GM10266 (cell line): ENCODE measurements around the gene GNAI2.

Experiments used
- DNase-seq: peaks from one replicate; pipeline ENCODE4 v3.0.0; 2012; ENCODE audit errors: extremely low spot score
- TF ChIP-seq, protein P1 (sequence below): IDR thresholded peaks from 2 replicates; pipeline ENCODE4 v1.5.1; 2012; ENCODE audit warnings: mild to moderate bottlenecking, low read depth; ENCODE audit not compliant: control insufficient read depth, insufficient read depth; ENCODE audit errors: missing control alignments

GNAI2 gene

GRCh38 chr3:50293079-50293801, 57.2 kb downstream of the GNAI2 start:
- TF ChIP-seq, protein P1, sequence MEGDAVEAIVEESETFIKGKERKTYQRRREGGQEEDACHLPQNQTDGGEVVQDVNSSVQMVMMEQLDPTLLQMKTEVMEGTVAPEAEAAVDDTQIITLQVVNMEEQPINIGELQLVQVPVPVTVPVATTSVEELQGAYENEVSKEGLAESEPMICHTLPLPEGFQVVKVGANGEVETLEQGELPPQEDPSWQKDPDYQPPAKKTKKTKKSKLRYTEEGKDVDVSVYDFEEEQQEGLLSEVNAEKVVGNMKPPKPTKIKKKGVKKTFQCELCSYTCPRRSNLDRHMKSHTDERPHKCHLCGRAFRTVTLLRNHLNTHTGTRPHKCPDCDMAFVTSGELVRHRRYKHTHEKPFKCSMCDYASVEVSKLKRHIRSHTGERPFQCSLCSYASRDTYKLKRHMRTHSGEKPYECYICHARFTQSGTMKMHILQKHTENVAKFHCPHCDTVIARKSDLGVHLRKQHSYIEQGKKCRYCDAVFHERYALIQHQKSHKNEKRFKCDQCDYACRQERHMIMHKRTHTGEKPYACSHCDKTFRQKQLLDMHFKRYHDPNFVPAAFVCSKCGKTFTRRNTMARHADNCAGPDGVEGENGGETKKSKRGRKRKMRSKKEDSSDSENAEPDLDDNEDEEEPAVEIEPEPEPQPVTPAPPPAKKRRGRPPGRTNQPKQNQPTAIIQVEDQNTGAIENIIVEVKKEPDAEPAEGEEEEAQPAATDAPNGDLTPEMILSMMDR = no peak
- no peak for DNase-seq

DNA sequence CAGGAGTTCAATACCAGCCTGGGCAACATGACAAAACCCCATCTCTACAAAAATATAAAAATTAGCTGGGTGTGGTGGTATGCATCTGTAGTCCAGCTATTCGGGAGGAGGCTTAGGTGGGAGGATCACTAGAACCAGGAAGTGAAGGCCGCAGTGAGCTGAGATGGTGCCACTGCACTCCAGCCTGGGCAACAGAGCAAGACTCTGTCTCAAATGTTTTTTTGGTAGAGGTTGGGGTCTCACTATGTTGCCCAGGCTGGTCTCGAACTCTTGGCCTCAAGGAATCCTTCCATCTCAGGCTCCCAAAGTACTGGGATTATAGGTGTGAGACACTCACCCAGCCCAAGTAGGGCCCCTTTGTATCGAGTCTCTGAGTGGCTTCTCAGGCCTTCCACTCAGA, 58.1 kb downstream of the GNAI2 start:
- no peak for DNase-seq
- TF ChIP-seq, protein P1 = no peak

GRCh38 chr3:50294492-50295403, 58.7 kb downstream of the GNAI2 start:
- TF ChIP-seq, protein P1 = no peak
- no peak for DNase-seq

DNA sequence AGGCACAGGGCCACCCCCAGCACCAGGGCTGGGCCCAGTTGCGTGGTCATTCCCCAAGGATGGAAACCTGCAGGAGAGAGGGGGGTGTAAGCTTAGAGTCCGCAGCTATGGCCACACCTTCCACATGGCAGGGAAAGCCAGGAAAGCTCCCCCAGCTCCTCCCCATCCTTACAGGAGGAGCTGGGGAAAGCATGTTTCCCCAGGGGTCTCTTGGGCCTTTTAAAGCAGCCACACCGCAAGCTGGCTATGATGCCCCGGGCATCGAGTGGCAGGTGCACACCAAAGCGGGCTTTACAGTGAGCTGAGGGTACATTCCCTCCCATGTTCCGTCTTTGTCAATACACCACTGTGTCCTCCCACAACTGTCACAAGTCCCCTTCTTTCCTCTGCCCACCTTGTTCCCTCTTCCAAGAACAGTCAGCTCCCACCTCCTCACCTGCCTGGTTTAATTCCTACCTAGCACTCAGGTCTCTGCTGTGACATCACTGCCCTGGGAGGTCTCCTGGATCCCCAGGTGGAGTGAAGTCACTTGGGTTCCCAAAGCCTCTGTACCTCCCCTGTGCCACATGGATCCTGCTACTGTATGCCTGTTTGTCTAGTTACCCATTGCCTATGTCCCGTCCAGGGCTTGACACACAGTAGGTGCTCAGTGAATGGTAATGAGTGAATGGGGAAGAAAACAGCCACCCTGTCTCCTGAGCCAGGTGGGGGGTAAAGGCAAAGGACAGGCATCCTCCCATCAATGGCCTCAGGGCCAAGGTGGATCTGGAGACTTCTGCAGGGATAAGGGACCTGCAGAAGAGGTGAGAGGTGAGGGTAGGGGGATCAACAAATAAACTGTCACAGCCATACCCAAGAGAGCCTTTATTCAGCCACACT, 59.8 kb downstream of the GNAI2 start:
- no peak for DNase-seq
- TF ChIP-seq, protein P1 = no peak

DNA sequence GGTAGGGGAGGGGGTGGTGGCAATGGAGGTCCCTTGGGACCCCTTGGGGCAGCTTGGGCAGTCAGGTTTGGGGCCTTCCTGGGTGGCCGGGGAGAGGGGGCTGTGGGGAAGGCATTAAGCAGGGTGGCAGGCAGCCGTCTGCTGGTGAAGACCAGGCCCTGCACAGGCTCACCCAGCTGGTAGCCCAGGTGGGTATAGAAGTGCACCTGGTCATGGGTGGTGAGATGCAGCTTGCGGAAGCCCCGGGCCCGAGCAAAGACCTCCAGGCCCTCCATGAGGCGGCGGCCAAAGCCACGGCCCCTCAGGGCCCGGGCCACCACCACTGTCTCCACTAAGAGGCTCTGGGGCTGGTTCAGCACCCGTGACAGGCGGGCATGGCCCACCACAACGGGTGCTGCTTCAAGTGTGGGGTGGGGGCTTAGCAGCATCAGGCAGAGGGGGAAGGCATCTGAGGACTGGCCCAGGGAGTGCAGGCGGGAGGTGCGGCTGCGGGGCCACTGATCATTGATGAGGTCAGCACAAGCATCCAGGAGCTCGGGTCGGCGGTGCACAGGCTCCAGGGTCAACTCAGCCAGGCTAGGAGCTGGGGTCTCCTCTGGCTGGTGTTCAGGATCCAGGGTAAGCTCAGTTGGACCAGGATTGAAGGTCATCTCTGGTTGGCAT, 60.8 kb downstream of the GNAI2 start:
- TF ChIP-seq, protein P1 = no peak
- no peak for DNase-seq

- TF ChIP-seq, protein P1 = no peak
- no peak for DNase-seq
Observed at GRCh38 chr3:50297384-50297775, 61.4 kb downstream of the GNAI2 start.
